Activated B cell treated with CpG ODN at 0.5 μM for 24 hours (primary cell): ENCODE data around the gene PSME1. TPM values are rescaled to one million over a fixed set of nuclear protein-coding genes. Genes with fewer than 3 reads are reported as not detected.
A peak's percentile ranks its signal among the peaks of the same experiment; 100 is the strongest.

Source experiments
- ATAC-seq: fragments of 200-7000 bp; cut with Tn5 transposase; one replicate; pipeline ENCODE4 v1.10.0; 2021; ENCODE audit warnings: low read depth, mild to moderate bottlenecking, moderate library complexity
- CTCF ChIA-PET: fragments of 350-600 bp; sonication (Branson Sonifier 250); formaldehyde crosslinking; loops from one replicate; lab custom pipeline; 2021; ENCODE audit warnings: antibody characterized with exemption; lab: Charles Lee
- POLR2A ChIA-PET: fragments of 350-600 bp; sonication (Branson Sonifier 250); formaldehyde crosslinking; loops from one replicate; lab custom pipeline; 2021; ENCODE audit warnings: antibody characterized with exemption; lab: Charles Lee
- DNase-seq: peaks from one replicate; pipeline ENCODE4 v3.0.0; 2022
- H3K27ac Mint-ChIP-seq: one replicate; pipeline ENCODE4 v1.8.0; 2020; ENCODE audit warnings: mixed read lengths
- H3K27me3 Mint-ChIP-seq: one replicate; pipeline ENCODE4 v1.8.0; 2021; ENCODE audit warnings: mixed read lengths
- H3K36me3 Mint-ChIP-seq: one replicate; pipeline ENCODE4 v1.8.0; 2021; ENCODE audit warnings: low read depth, mixed read lengths
- H3K4me1 Mint-ChIP-seq: one replicate; pipeline ENCODE4 v1.8.0; 2021; ENCODE audit warnings: mixed read lengths
- H3K4me3 Mint-ChIP-seq: one replicate; pipeline ENCODE4 v1.8.0; 2020; ENCODE audit warnings: mild to moderate bottlenecking, mixed read lengths
- H3K9me3 Mint-ChIP-seq: one replicate; pipeline ENCODE4 v1.8.0; 2020; ENCODE audit warnings: mixed read lengths
- CTCF ChIP-seq: fragments of 200-600 bp; IDR thresholded peaks from one replicate; pipeline ENCODE4 v1.8.0; 2022; ENCODE audit warnings: antibody characterized with exemption, mild to moderate bottlenecking
- intact Hi-C: fragments of 100-400 bp; cut with micrococcal nuclease; formaldehyde crosslinking; loops from one replicate; pipeline ENCODE4 v1.15.1; 2024
- total RNA-seq: library from RNA; stranded (reverse); gene quantifications from 2 replicates; pipeline ENCODE4 v1.2.3, GENCODE V29; 2022

PSME1 gene
- total RNA-seq, 1 donor from 2014 or later = 406 TPM

GRCh38 chr14:24130717-24131548 lies 5.1 kb upstream of the PSME1 start:
- H3K27ac Mint-ChIP-seq = no peak overlapping the region
- DNase-seq = no peak
- H3K27me3 Mint-ChIP-seq = no peaks in the 10 kb centered on the region
- intact Hi-C loops = no loop called here
- peaks cover 3% of the 10 kb centered on the region for H3K36me3 Mint-ChIP-seq
- TF ChIP-seq CTCF = no peak
- ATAC-seq = no peak
- POLR2A ChIA-PET = interaction anchor here (0.7 to 1.9 kb wide), 4 partner anchors 13 to 141 kb away, joined by 5 to 7 read pairs (median 6); partner anchors contain the start of genes DCAF11, IRF9 and NRL
- no peak overlapping the region for H3K4me3 Mint-ChIP-seq
- peaks cover 32% of the 10 kb centered on the region for H3K4me1 Mint-ChIP-seq
- CTCF ChIA-PET = interaction anchor here (2.0 kb wide), 1 partner anchor 15 kb away, joined by 5 read pairs; the partner anchor contains the start of gene NRL
- H3K9me3 Mint-ChIP-seq = no peaks in the 10 kb centered on the region

GRCh38 chr14:24131549-24131966 lies 4.4 kb upstream of the PSME1 start:
- H3K4me3 Mint-ChIP-seq = no peak overlapping the region
- POLR2A ChIA-PET = interaction anchor here (0.7 to 1.9 kb wide), 4 partner anchors 14 to 142 kb away, joined by 5 to 7 read pairs (median 6); partner anchors contain the start of genes DCAF11, IRF9 and NRL

GRCh38 chr14:24132061-24132685 lies 3.8 kb upstream of the PSME1 start:
- CTCF ChIA-PET = interaction anchor here (2.0 kb wide), 1 partner anchor 17 kb away, joined by 5 read pairs; the partner anchor contains the start of gene NRL
- DNase-seq (no peak), ATAC-seq (no peak)
- intact Hi-C loops = no loop called here
- peaks cover 11% of the 10 kb centered on the region for H3K36me3 Mint-ChIP-seq
- no peaks in the 10 kb centered on the region for H3K27me3 Mint-ChIP-seq
- POLR2A ChIA-PET = interaction anchor here (0.6 to 1.9 kb wide), 5 partner anchors 14 to 123 kb away, joined by 3 to 7 read pairs (median 3); partner anchors contain the start of genes DCAF11 and NRL
- peak overlapping the region; percentile 50 for H3K27ac Mint-ChIP-seq
- no peaks in the 10 kb centered on the region for H3K9me3 Mint-ChIP-seq
- peaks cover 36% of the 10 kb centered on the region for H3K4me1 Mint-ChIP-seq
- no peak overlapping the region for H3K4me3 Mint-ChIP-seq
- no peak for TF ChIP-seq CTCF

More at GRCh38 chr14:24131549-24131966, 4.4 kb upstream of the PSME1 start:
- Mint-ChIP-seq H3K4me1 (peaks cover 34% of the 10 kb centered on the region), H3K27ac (no peak overlapping the region), H3K36me3 (peaks cover 5% of the 10 kb centered on the region), H3K9me3 (no peaks in the 10 kb centered on the region), H3K27me3 (no peaks in the 10 kb centered on the region)
- ATAC-seq (no peak), DNase-seq (no peak)
- no peak for TF ChIP-seq CTCF
- CTCF ChIA-PET = interaction anchor here (2.0 kb wide), 1 partner anchor 16 kb away, joined by 5 read pairs; the partner anchor contains the start of gene NRL
- intact Hi-C loops = no loop called here

GRCh38 chr14:24132976-24133375 lies 3.0 kb upstream of the PSME1 start:
- H3K9me3 Mint-ChIP-seq = no peaks in the 10 kb centered on the region
- POLR2A ChIA-PET = interaction anchor here (0.6 to 9.4 kb wide), 7 partner anchors 17 to 568 kb away, joined by 3 to 239 read pairs (median 7); partner anchors contain the start of genes DCAF11, IRF9, NRL and TM9SF1
- ATAC-seq (no peak), DNase-seq (no peak)
- peaks cover 19% of the 10 kb centered on the region for H3K36me3 Mint-ChIP-seq
- no peak overlapping the region for H3K4me3 Mint-ChIP-seq
- H3K4me1 Mint-ChIP-seq = peaks cover 34% of the 10 kb centered on the region
- no peak overlapping the region for H3K27ac Mint-ChIP-seq
- no peaks in the 10 kb centered on the region for H3K27me3 Mint-ChIP-seq
- no peak for TF ChIP-seq CTCF
- CTCF ChIA-PET = interaction anchor here (0.7 to 2.0 kb wide), 3 partner anchors 17 to 139 kb away, joined by 3 to 5 read pairs (median 5); partner anchors contain the start of gene NRL
- intact Hi-C loops = no loop called here
